Measurements from ENCODE around the gene ZMAT2.
"Not testable (repeated sequence)": the region's sequence is repeated elsewhere in the genome, so short reads cannot be mapped to it uniquely, and the experiment has no call there.

ZMAT2 gene

GRCh38 chr5:140708787-140709186 is 8.5 kb downstream of the ZMAT2 start:
- DNase-seq (ENCODE audit: low read depth), result not testable (repeated sequence)

GRCh38 chr5:140710899-140711552 is 10.8 kb downstream of the ZMAT2 start:
- DNase-seq (ENCODE audit: low read depth), result peak; percentile 73

- DNase-seq (ENCODE audit: low read depth), result no peak
These were observed 11.5 kb downstream of the ZMAT2 start for GRCh38 chr5:140711794-140712193.

- no peak for DNase-seq (ENCODE audit: low read depth)
These were observed 13.4 kb downstream of the ZMAT2 start for GRCh38 chr5:140713562-140714094.

GRCh38 chr5:140716238-140716637 is 16.0 kb downstream of the ZMAT2 start:
- DNase-seq (ENCODE audit: low read depth), result not testable (repeated sequence)

GRCh38 chr5:140718266-140718592 is 18.0 kb downstream of the ZMAT2 start:
- DNase-seq (ENCODE audit: low read depth), result no peak

GRCh38 chr5:140720738-140721137 is 20.5 kb downstream of the ZMAT2 start:
- not testable (repeated sequence) for DNase-seq (ENCODE audit: low read depth)

GRCh38 chr5:140721395-140721794 is 21.1 kb downstream of the ZMAT2 start:
- not testable (repeated sequence) for DNase-seq (ENCODE audit: low read depth)

- DNase-seq (ENCODE audit: low read depth), result peak; percentile 42
These were observed 25.7 kb downstream of the ZMAT2 start for GRCh38 chr5:140725799-140726471.

- DNase-seq (ENCODE audit: low read depth), result no peak
These were observed 32.9 kb downstream of the ZMAT2 start for GRCh38 chr5:140733098-140733497.

- DNase-seq (ENCODE audit: low read depth), result no peak
These were observed 34.1 kb downstream of the ZMAT2 start for GRCh38 chr5:140734354-140734753.

GRCh38 chr5:140737486-140737885 is 37.2 kb downstream of the ZMAT2 start:
- DNase-seq (ENCODE audit: low read depth), result no peak

GRCh38 chr5:140741967-140742366 is 41.7 kb downstream of the ZMAT2 start:
- DNase-seq (ENCODE audit: low read depth), result no peak

- DNase-seq (ENCODE audit: low read depth), result no peak
These were observed 53.3 kb downstream of the ZMAT2 start for GRCh38 chr5:140753561-140753960.
